NOMO-1 treated with dmso at 0.1 percent for 144 hours (cell line): ENCODE results near the gene CABLES2.

Experiments used
- DNase-seq: peaks from one replicate; lab custom pipeline; 2025; ENCODE audit not compliant: unreplicated experiment; lab: John Stamatoyannopoulos, UW

Gene CABLES2

GRCh38 chr20:62405108-62405980 lies 1.7 kb downstream of the CABLES2 start:
- no peak for DNase-seq

- DNase-seq, result no peak
Measured at GRCh38 chr20:62404761-62405107, 2.4 kb downstream of the CABLES2 start.

- DNase-seq, result no peak
Measured at GRCh38 chr20:62404112-62404665, 2.9 kb downstream of the CABLES2 start.

GRCh38 chr20:62403331-62403730 lies 3.8 kb downstream of the CABLES2 start:
- no peak for DNase-seq

- no peak for DNase-seq
Measured at GRCh38 chr20:62402456-62403150, 4.5 kb downstream of the CABLES2 start.

- no peak for DNase-seq
Measured at GRCh38 chr20:62401331-62401779, 5.7 kb downstream of the CABLES2 start.

- no peak for DNase-seq
Measured at GRCh38 chr20:62400541-62400940, 6.5 kb downstream of the CABLES2 start.

- DNase-seq, result no peak
Measured at GRCh38 chr20:62400021-62400420, 7.1 kb downstream of the CABLES2 start.

GRCh38 chr20:62398120-62398821 lies 8.8 kb downstream of the CABLES2 start:
- no peak for DNase-seq

GRCh38 chr20:62396367-62397239 lies 10.5 kb downstream of the CABLES2 start:
- DNase-seq, result no peak

GRCh38 chr20:62395311-62396242 lies 11.5 kb downstream of the CABLES2 start:
- no peak for DNase-seq

GRCh38 chr20:62394248-62395245 lies 12.5 kb downstream of the CABLES2 start:
- DNase-seq, result no peak

- no peak for DNase-seq
Measured at GRCh38 chr20:62393830-62394229, 13.3 kb downstream of the CABLES2 start.

- no peak for DNase-seq
Measured at GRCh38 chr20:62393335-62393665, 13.8 kb downstream of the CABLES2 start.

GRCh38 chr20:62392621-62393334 lies 14.3 kb downstream of the CABLES2 start:
- no peak for DNase-seq

- no peak for DNase-seq
Measured at GRCh38 chr20:62392077-62392418, 15.0 kb downstream of the CABLES2 start.

- DNase-seq, result no peak
Measured at GRCh38 chr20:62391165-62392076, 15.7 kb downstream of the CABLES2 start.
